Brain microvascular endothelial cell (primary cell): ENCODE measurements around the gene TMCC2.
"Not testable (repeated sequence)": the region's sequence is repeated elsewhere in the genome, so short reads cannot be mapped to it uniquely, and the experiment has no call there.

Source experiments
- DNase-seq: peaks from one replicate; pipeline ENCODE4 v3.0.0-alpha.2; 2020
- H3K27ac ChIP-seq: fragments of 250-450 bp; sonication (Bioruptor Pico); 2 replicates; pipeline ENCODE4 v1.5.1; 2020; ENCODE audit warnings: mild to moderate bottlenecking, moderate library complexity
- H3K27me3 ChIP-seq: fragments of 250-450 bp; sonication (Bioruptor Pico); replicated peaks from 2 replicates; pipeline ENCODE4 v1.5.1; 2020; ENCODE audit warnings: mild to moderate bottlenecking
- H3K36me3 ChIP-seq: fragments of 250-450 bp; sonication (Bioruptor Pico); replicated peaks from 2 replicates; pipeline ENCODE4 v1.5.1; 2020; ENCODE audit warnings: mild to moderate bottlenecking
- H3K4me3 ChIP-seq: 2 replicates; pipeline ENCODE4 v1.5.1; 2011; ENCODE audit warnings: low read depth, mild to moderate bottlenecking, control low read depth, low read length, moderate library complexity
- CTCF ChIP-seq: IDR thresholded peaks from 2 replicates; pipeline ENCODE4 v1.5.1; 2011; ENCODE audit warnings: low read depth, mild to moderate bottlenecking, moderate library complexity, low read length, control low read depth, inconsistent platforms; ENCODE audit errors: missing control alignments
- in situ Hi-C: cut with HindIII; loops from 2 replicates; pipeline ENCODE4 v1.10.0; 2017; ENCODE audit warnings: low sequenced_read_pairs, low pct_ligation_motif_present

The TMCC2 gene

GRCh38 chr1:205296154-205296553 lies 68.4 kb downstream of the TMCC2 start:
- Histone ChIP-seq H3K27ac (no peak overlapping the region), H3K27me3 (no peaks in the 10 kb centered on the region), H3K36me3 (no peaks in the 10 kb centered on the region), H3K4me3 (no peak overlapping the region)
- no peak for DNase-seq
- in situ Hi-C loops: no loop called here
- TF ChIP-seq CTCF: no peak

- Histone ChIP-seq H3K36me3 (peaks cover 10% of the 10 kb centered on the region), H3K27ac (peak overlapping the region; percentile 95)
- H3K4me3 ChIP-seq, H3K27me3 ChIP-seq, DNase-seq, in situ Hi-C loops: not testable (repeated sequence)
Measured at GRCh38 chr1:205297546-205298177, 69.9 kb downstream of the TMCC2 start.

- Histone ChIP-seq H3K27me3 (no peaks in the 10 kb centered on the region), H3K4me3 (no peak overlapping the region), H3K27ac (peak overlapping the region; percentile 95), H3K36me3 (peaks cover 18% of the 10 kb centered on the region)
- DNase-seq: peak; percentile 99
- in situ Hi-C loops: no loop called here
- no peak for TF ChIP-seq CTCF
Measured at GRCh38 chr1:205298191-205298994, 70.6 kb downstream of the TMCC2 start.

- peak overlapping the region; percentile 95 for H3K27ac ChIP-seq
- no peak overlapping the region for H3K4me3 ChIP-seq
- in situ Hi-C loops: no loop called here
Measured at GRCh38 chr1:205300149-205300548, 72.4 kb downstream of the TMCC2 start.

GRCh38 chr1:205301205-205301821 lies 73.6 kb downstream of the TMCC2 start:
- TF ChIP-seq CTCF: no peak
- Histone ChIP-seq H3K36me3 (peaks cover 47% of the 10 kb centered on the region), H3K27ac (peak overlapping the region; percentile 95), H3K27me3 (no peaks in the 10 kb centered on the region), H3K4me3 (peak overlapping the region; percentile 3)
- DNase-seq: peak; percentile 95
- in situ Hi-C loops: no loop called here

More at GRCh38 chr1:205300149-205300548, 72.4 kb downstream of the TMCC2 start:
- H3K36me3 ChIP-seq: peaks cover 35% of the 10 kb centered on the region
- no peaks in the 10 kb centered on the region for H3K27me3 ChIP-seq
- DNase-seq: no peak
- TF ChIP-seq CTCF: no peak

GRCh38 chr1:205301842-205302588 lies 74.3 kb downstream of the TMCC2 start:
- Histone ChIP-seq H3K36me3 (peaks cover 54% of the 10 kb centered on the region), H3K27ac (peak overlapping the region; percentile 95)

More at GRCh38 chr1:205301842-205302588, 74.3 kb downstream of the TMCC2 start:
- no peak for DNase-seq
- no peak for TF ChIP-seq CTCF
- in situ Hi-C loops: no loop called here
- Histone ChIP-seq H3K4me3 (no peak overlapping the region), H3K27me3 (no peaks in the 10 kb centered on the region)
